Measurements from ENCODE around the gene KIAA1549.
"Not testable (repeated sequence)": the region's sequence is repeated elsewhere in the genome, so short reads cannot be mapped to it uniquely, and the experiment has no call there.

KIAA1549 gene

DNA sequence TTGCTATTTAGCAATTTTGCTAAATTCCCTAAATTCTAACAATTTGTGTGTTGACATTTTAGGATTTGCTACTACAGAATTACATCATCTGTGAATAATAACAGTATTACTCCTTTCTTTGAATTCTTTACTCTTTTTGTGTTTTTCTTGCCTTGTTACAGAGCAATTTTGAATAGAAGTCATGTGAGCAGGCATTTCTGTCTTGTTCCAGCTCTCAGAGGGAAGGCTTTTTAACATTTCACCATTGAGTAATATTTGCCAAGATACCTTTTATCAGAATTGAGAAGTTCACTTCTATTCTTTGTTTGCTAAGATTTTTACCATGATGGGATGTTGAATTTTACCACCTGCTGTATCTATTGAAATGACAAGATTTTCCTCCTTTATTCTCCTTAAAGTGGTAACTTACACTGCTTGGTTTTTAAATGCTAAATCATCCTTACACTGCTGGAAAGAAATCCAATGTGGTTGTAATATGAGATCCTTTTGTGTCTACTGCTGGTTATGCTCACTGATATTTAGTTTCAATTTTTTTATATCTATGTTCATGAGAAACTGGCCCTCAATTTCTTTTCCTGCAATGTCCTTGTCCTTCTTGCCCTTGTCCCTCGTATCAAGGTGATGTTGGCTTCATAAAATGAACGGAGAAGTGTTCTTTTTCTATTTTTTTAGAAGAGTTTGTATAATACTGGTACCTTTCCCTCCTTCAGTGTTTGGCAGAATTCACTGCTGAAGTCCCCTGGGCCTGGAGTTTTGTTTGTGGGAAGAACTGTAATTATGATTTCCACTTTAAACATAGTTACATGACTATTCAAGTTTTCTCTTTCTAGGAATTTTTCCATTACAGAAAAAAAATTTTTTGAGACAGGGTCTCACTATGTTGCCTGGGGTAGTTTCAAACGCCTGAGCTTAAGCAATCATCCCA lies 132.9 kb downstream of the KIAA1549 start:
- DNase-seq: no peak

- DNase-seq: no peak
Observed at GRCh38 chr7:138845711-138846110, 135.5 kb downstream of the KIAA1549 start.

DNA sequence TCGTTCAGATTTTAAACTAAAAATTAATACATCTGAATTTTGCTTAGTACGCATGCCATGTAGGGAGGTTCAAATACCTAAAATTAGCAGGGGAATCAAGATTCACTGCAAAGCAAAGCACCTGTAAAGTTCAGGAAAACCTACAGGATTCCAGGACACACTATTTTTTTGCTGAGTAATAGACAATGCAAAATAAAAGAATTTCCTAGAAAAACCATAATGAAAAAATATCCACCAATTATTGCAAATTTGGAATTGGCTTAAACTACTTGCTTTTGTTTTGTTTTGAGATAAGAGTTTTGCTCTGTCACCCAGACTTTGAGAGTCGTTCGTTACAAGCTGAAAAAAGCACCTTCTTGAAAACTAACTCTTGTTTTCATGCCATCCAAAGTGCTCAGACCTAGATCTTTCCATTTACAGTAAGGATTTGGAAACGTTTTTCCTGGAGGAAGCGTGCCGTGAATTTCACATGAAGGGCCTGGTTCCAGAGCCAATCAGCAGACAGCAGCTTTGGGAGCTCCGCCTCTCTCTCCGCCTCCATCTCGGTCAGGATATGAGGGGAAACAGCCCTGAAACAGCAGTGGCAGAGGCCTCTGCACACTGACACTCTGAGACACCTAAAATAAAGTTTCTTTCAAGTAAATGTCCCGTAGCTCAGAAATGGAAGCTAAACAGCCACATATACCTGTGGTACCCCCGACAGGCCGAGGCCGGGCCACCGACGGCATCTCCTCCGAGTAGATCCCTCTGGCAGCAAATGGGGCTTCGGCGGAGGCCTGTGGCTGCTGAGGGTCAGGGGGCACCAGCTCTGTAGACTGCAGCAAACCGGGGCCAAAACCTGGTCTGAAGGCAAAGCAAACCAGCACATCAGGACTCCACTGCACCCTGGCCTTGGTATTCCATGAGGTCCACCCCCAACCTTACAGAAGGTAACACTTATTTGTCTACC lies 137.3 kb downstream of the KIAA1549 start:
- DNase-seq: no peak

- DNase-seq: no peak
Observed at GRCh38 chr7:138842111-138842510, 139.1 kb downstream of the KIAA1549 start.

- no peak for DNase-seq
Observed at GRCh38 chr7:138838166-138838565, 143.0 kb downstream of the KIAA1549 start.

- no peak for DNase-seq
Observed at GRCh38 chr7:138837627-138838026, 143.6 kb downstream of the KIAA1549 start.

GRCh38 chr7:138835087-138835486 lies 146.1 kb downstream of the KIAA1549 start:
- DNase-seq: no peak

DNA sequence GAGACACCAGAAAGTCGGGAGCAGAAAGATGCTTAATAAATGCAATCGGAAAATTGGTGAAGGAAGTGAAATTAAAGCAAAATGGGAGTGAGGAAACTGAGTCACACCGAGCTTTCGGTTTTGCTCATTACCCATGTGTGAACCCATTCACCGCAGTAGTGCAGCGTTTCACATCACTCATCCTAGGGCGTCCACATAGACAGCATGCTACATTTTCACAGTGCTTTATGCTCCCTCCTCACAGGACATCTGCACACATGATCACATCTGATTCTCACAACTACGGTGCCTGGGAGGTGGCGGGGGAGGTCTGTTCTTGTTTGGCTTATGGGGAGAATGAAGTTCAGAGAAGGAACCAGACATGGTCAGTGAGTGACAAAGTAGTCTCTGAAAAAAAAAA lies 146.6 kb downstream of the KIAA1549 start:
- no peak for DNase-seq

- DNase-seq: no peak
Observed at GRCh38 chr7:138833596-138833995, 147.6 kb downstream of the KIAA1549 start.

- DNase-seq: no peak
Observed at GRCh38 chr7:138832966-138833365, 148.2 kb downstream of the KIAA1549 start.

DNA sequence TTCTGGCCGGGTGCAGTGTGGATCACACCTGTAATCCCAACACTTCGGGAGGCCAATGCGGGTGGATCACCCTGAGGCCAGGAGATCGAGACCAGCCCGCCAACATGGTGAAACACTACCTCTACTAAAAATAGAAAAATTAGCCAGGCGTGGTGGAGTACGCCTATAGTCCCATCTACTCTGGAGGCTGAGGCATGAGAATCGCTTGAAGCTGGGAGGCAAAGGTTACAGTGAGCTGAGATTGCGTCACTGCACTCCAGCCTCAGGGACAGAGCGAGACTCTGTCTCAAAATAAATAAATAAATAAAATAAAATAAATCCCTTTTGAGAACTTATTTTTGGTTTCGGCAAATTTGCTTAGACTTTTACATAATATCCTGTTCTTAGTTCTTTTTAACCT lies 151.9 kb downstream of the KIAA1549 start:
- no peak for DNase-seq

GRCh38 chr7:138828302-138828701 lies 152.9 kb downstream of the KIAA1549 start:
- DNase-seq: no peak

GRCh38 chr7:138825049-138825721 lies 156.0 kb downstream of the KIAA1549 start:
- DNase-seq: no peak

DNA sequence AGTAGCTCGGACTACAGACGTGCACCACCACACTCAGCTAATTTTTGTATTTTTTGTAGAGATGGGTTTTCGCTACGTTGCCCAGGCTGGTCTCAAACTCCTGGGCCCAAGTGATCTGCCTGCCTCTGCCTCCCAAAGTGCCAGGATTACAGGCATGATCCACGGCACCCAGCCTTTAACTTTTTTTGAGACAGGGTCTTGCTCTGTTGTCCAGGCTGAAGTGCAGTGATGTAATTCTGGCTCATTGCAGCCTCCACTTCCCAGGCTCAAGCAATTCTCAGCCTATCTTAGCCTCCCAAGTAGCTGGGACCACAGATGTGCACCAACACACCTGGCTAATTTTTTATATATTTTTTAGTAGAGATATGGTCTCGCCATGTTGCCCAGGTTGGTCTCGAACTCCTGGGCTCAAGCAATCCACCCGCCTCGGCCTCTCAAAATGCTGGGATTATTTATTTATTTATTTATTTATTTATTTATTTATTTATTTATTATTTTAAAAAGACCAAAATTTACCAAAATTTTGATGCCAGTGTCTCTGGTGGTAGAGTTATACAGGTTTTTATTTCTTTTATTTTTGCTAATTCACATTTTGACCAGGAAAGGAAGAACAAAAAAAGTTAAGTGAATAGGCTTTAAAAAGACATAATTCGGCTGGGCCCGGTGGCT lies 158.2 kb downstream of the KIAA1549 start:
- no peak for DNase-seq

DNA sequence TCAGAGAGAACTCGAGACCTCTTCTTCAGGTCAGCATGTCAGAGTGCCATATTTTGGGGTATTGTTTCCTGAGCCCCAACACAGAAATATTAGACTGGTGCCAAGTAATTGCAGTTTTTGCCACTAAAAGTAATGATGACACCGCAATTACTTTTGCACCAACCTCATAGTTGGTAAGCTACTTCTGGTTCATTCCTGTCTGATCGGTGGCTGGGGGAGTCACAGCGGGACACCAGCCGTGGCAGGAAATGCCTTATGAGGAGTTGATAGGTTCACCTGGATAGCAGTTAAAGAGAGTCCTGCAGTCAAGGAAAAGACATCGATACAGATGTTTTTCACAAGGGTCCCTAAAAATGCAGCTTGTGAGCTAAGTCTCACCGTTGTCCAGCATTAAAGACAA lies 159.3 kb downstream of the KIAA1549 start:
- no peak for DNase-seq

GRCh38 chr7:138819625-138820024 lies 161.6 kb downstream of the KIAA1549 start:
- DNase-seq: no peak

DNA sequence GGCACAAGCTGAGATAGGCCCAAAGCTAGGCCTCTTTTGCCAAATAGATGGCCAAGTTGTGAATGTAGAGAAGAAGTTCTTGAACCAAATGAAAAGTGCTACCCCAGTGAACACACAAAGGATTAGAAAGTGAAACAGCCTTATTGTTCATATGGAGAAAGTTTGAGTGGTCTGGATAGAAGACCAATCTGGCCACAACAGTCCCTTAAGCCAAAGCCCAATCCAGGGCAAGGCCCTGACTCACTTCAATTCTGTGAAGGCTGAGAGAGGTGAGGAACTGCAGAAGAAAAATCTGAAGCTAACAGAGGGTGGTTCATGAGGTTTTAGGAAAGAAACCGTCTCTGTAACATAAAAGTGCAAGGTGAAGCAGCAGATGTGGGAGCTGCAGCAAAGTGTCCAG lies 164.5 kb downstream of the KIAA1549 start:
- DNase-seq: no peak

GRCh38 chr7:138814816-138815332 lies 166.3 kb downstream of the KIAA1549 start:
- no peak for DNase-seq

DNA sequence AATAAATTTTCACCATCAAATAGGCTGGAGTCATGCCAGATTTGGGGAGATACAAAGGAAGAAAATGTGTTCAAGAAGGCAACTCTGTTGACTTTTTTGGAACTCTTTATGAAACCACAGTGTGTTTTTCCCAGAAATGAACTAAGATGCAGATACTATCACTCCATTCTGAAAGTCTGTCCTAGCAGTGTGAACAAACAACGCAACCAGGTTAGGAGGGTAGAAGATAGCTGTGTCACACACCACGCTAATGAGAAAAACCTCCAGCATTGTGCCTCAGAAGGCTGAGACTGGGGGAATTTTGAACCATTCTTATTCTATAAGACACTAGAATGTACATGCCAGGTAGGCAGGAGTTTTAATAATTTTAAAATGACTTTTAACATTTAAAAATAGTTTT lies 167.2 kb downstream of the KIAA1549 start:
- no peak for DNase-seq

DNA sequence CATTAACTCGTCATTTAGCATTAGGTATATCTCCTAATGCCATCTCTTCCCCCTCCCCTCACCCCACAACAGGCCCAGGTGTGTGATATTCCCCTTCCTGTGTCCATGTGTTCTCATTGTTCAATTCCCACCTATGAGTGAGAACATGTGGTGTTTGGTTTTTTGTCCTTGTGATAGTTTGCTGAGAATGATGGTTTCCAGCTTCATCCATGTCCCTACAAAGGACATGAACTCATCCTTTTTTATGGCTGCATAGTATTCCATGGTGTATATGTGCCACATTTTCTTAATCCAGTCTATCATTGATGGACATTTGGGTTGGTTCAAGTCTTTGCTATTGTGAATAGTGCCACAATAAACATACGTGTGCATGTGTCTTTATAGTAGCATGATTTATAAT lies 169.9 kb downstream of the KIAA1549 start:
- DNase-seq: not testable (repeated sequence)

DNA sequence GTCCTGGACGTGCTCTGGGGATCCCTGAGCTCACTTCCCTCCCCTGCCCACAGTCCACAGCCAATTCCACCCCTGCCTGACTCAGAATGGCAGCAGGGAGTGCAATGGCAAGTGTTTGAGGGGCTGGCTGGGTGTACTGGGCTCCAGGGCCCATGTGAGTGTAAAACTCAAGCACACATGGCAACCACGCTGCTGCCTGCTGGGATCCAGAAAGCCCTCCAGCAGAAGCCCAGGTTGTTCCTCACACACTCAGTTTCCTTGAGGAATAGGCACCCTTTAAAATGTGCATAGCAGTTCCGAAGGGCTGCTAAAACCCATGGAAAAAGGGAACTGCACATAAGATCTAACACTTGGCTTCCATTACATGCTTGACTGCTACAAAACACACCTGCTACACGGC lies 171.8 kb downstream of the KIAA1549 start:
- DNase-seq: no peak

DNA sequence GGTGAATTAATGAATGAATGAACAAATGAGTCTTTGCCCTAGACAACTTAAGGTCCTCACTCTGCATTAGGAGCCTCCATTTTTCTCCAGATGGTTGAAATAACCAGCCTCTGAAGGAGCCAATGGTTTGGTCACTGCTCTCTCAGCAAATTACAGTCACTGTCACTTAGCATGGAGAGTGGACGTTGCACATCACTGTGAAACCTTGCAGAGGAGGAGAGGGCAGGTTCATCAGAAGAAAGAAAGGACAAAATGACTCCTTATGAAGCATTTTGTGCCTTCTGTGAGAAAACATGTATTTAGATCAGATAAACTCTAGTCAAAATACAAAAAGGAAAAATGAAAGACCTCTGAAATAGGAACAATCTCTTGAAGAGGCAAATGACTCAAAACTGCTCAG lies 176.6 kb downstream of the KIAA1549 start:
- DNase-seq: no peak
